ENCODE measurements around the gene KRIT1. TPM values are rescaled to one million over a fixed set of nuclear protein-coding genes. Genes with fewer than 3 reads are reported as not detected.

Gene KRIT1
- polyA plus RNA-seq (2011; rRNA removed) (23.7 and 35.8 TPM in 2 replicates), polyA minus RNA-seq (2011; rRNA and poly(A)+ RNA removed) (32.0 and 35.0 TPM in 2 replicates)

- Histone ChIP-seq H3K36me3 (ENCODE audit: control insufficient read depth, insufficient read depth, low read length) (no peaks in the 10 kb centered on the region), H3K27me3 (ENCODE audit: control insufficient read depth, insufficient read depth, low read length) (no peaks in the 10 kb centered on the region), H3K4me3 (ENCODE audit: low read depth, low read length) (peak within 1 kb of the TSS; percentile 74)
- peak; percentile 32 for DNase-seq (ENCODE audit: low read depth)
- TF ChIP-seq, protein P1, sequence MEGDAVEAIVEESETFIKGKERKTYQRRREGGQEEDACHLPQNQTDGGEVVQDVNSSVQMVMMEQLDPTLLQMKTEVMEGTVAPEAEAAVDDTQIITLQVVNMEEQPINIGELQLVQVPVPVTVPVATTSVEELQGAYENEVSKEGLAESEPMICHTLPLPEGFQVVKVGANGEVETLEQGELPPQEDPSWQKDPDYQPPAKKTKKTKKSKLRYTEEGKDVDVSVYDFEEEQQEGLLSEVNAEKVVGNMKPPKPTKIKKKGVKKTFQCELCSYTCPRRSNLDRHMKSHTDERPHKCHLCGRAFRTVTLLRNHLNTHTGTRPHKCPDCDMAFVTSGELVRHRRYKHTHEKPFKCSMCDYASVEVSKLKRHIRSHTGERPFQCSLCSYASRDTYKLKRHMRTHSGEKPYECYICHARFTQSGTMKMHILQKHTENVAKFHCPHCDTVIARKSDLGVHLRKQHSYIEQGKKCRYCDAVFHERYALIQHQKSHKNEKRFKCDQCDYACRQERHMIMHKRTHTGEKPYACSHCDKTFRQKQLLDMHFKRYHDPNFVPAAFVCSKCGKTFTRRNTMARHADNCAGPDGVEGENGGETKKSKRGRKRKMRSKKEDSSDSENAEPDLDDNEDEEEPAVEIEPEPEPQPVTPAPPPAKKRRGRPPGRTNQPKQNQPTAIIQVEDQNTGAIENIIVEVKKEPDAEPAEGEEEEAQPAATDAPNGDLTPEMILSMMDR (IDR thresholded peaks at IDR 0.05; ENCODE audit: insufficient read depth, low read depth, low read length): no peak
- ChIA-PET POLR2A (no interaction called here), CTCF (interaction anchor here (1.2 to 3.4 kb wide), 3 partner anchors 37 to 202 kb away, joined by 4 to 17 read pairs (median 5); partner anchors contain the start of gene GATAD1)
Observed at GRCh38 chr7:92245487-92246359, at the start of gene KRIT1, which contains the start of gene ANKIB1. Gene KRIT1 (minus strand): TSS chr7:92245914. CDS start chr7:92242135, 3,779 bp downstream. Gene ANKIB1 (plus strand): TSS chr7:92245974. CDS start chr7:92294979, 49,005 bp downstream.

GRCh38 chr7:92295391-92295790 lies 49.7 kb upstream of the KRIT1 start:
- POLR2A ChIA-PET: no interaction called here

DNA sequence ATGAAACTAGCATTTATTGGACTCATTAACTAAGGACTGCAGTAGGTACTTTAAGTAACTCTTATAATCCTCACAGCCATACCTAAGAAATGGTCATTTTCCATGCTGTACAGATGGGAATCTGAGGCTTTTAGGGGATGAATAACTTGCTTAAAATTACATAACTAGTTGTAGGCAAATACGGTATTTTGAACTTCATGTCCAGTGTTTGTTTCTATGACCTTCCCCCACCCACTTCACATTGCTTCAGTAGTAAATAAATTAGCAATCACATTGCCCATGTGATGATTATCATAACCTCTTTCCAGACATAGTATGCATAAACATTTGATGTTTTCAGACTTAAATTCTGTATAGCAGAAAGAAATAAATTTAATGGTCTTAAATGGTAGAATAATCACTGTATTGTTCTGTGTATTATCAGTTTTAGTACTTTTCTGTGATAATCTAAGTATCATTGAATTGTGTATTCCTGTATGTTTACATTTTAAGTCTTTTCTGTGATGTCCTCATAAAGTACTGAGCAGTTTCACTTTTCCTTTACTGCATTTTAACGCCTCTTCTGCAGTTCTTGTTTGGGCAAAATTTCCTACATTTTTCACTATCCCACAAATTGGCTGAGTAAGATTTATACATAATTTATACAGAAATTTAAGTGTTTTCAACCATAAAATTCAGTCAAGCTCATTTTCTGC lies 48.3 kb upstream of the KRIT1 start:
- H3K4me3 ChIP-seq (ENCODE audit: low read depth, low read length): no peak overlapping the region
- TF ChIP-seq, protein P1 (IDR thresholded peaks at IDR 0.05; ENCODE audit: insufficient read depth, low read depth, low read length): no peak
- POLR2A ChIA-PET: no interaction called here
- no peaks in the 10 kb centered on the region for H3K36me3 ChIP-seq (ENCODE audit: control insufficient read depth, insufficient read depth, low read length)
- no peaks in the 10 kb centered on the region for H3K27me3 ChIP-seq (ENCODE audit: control insufficient read depth, insufficient read depth, low read length)
- CTCF ChIA-PET: interaction anchor here (1.3 kb wide), 1 partner anchor 13 kb away, joined by 4 read pairs; no protein-coding TSS in a partner anchor
- no peak for DNase-seq (ENCODE audit: low read depth)

More at GRCh38 chr7:92295391-92295790, 49.7 kb upstream of the KRIT1 start:
- H3K36me3 ChIP-seq (ENCODE audit: control insufficient read depth, insufficient read depth, low read length): no peaks in the 10 kb centered on the region
- CTCF ChIA-PET: interaction anchor here (0.7 to 1.3 kb wide), 3 partner anchors 16 to 129 kb away, joined by 3 to 4 read pairs (median 3); no protein-coding TSS in a partner anchor
- H3K4me3 ChIP-seq (ENCODE audit: low read depth, low read length): no peak overlapping the region
- TF ChIP-seq, protein P1 (IDR thresholded peaks at IDR 0.05; ENCODE audit: insufficient read depth, low read depth, low read length): no peak
- H3K27me3 ChIP-seq (ENCODE audit: control insufficient read depth, insufficient read depth, low read length): no peaks in the 10 kb centered on the region
- no peak for DNase-seq (ENCODE audit: low read depth)

- DNase-seq (ENCODE audit: low read depth): no peak
- H3K36me3 ChIP-seq (ENCODE audit: control insufficient read depth, insufficient read depth, low read length): no peaks in the 10 kb centered on the region
- no peak overlapping the region for H3K4me3 ChIP-seq (ENCODE audit: low read depth, low read length)
- no peaks in the 10 kb centered on the region for H3K27me3 ChIP-seq (ENCODE audit: control insufficient read depth, insufficient read depth, low read length)
- CTCF ChIA-PET: interaction anchor here (1.3 to 1.6 kb wide), 2 partner anchors 12 to 154 kb away, joined by 3 to 4 read pairs; partner anchors contain the start of gene GATAD1
- TF ChIP-seq, protein P1 (IDR thresholded peaks at IDR 0.05; ENCODE audit: insufficient read depth, low read depth, low read length): no peak
- POLR2A ChIA-PET: interaction anchor here (0.6 to 0.7 kb wide), 2 partner anchors 68 to 299 kb away, joined by 3 read pairs; no protein-coding TSS in a partner anchor
Observed at GRCh38 chr7:92292981-92293380, 47.3 kb upstream of the KRIT1 start.

Measured in BJ (cell line).